HepG2 (cell line): Measurements from ENCODE around the gene GLIS2. TPM values are rescaled to one million over a fixed set of nuclear protein-coding genes. Genes with fewer than 3 reads are reported as not detected.

ENCODE experiments used
- ATAC-seq: fragments of 200-7000 bp; cut with Tn5 transposase; 3 replicates; pipeline ENCODE4 v1.9.1; 2020; ENCODE audit warnings: mild to moderate bottlenecking, moderate library complexity
- BruUV-seq: library from RNA; stranded (reverse); fragments of 400-500 nt; replicated peaks from 2 replicates; lab custom pipeline; 2021; lab: Mats Ljungman, UMichigan
- CTCF ChIA-PET: fragments of 300-600 bp; formaldehyde crosslinking; extraction: SDS; loops from one replicate; lab custom pipeline; 2021; ENCODE audit warnings: low total read pairs, inconsistent platforms, low intra/inter-chr PET ratio; lab: Yijun Ruan, JAX
- POLR2A ChIA-PET: fragments of 350-600 bp; sonication (Branson Sonifier 250); formaldehyde crosslinking; loops from one replicate; lab custom pipeline; 2020; ENCODE audit warnings: antibody characterized with exemption, inconsistent platforms; lab: Yijun Ruan, JAX
- DNase-seq: peaks from one replicate; pipeline ENCODE4 v3.0.0-alpha.2; 2015; ENCODE audit warnings: low spot score
- FAIRE-seq: peaks from 3 replicates; lab custom pipeline; 2011; peaks lifted over from hg19 to GRCh38; lab: Jason Lieb, UNC
- H2AFZ ChIP-seq: one replicate; pipeline ENCODE4 v1.6.1; 2011; ENCODE audit warnings: low read length, inconsistent platforms
- H3K27ac ChIP-seq: fragments of 300-600 bp; 3 replicates; pipeline ENCODE4 v1.8.0; 2011; ENCODE audit warnings: mixed run types, mild to moderate bottlenecking, mixed read lengths, low read length, inconsistent platforms; ENCODE audit not compliant: insufficient read depth; ENCODE audit errors: extremely low read length
- H3K27me3 ChIP-seq, 2 experiments: fragments of 200-600 bp in 1 of 2; 2 replicates in 1 of 2; 3 replicates in 1 of 2; pipeline versions ENCODE4 v1.6.0 to v1.8.0; 2011; ENCODE audit warnings: low read length in 2 of 2, mild to moderate bottlenecking in 2 of 2, moderate library complexity in 2 of 2, inconsistent platforms in 1 of 2; ENCODE audit not compliant: insufficient read depth in 2 of 2, control insufficient read depth in 1 of 2
- H3K36me3 ChIP-seq, 2 experiments: fragments of 200-600 bp in 1 of 2; replicated peaks in 1 of 2; 2 replicates in 1 of 2; 3 replicates in 1 of 2; pipeline versions ENCODE4 v1.5.1 to v1.8.0; 2011; ENCODE audit warnings: low read length in 2 of 2, inconsistent platforms in 1 of 2; ENCODE audit not compliant: insufficient read depth in 2 of 2, control insufficient read depth in 1 of 2
- H3K4me1 ChIP-seq: 2 replicates; pipeline ENCODE4 v1.5.1; 2012; ENCODE audit warnings: low read length, inconsistent platforms; ENCODE audit not compliant: insufficient read depth
- H3K4me2 ChIP-seq: 2 replicates; pipeline ENCODE4 v1.6.0; 2011; ENCODE audit warnings: low read depth, low read length, inconsistent platforms
- H3K4me3 ChIP-seq, 3 experiments: fragments of 200-600 bp in 1 of 3; sonication (generic), shearing (Covaris generic) in 1 of 3; replicated peaks in 1 of 3; 2 replicates each; pipeline ENCODE4 v1.5.1; 2011 to 2016; ENCODE audit warnings: low read length in 3 of 3, inconsistent platforms in 2 of 3, low read depth in 2 of 3, mild to moderate bottlenecking in 2 of 3, control low read depth in 1 of 3, mixed read lengths in 1 of 3; ENCODE audit not compliant: insufficient read depth in 1 of 3
- H3K79me2 ChIP-seq: one replicate; pipeline ENCODE4 v1.6.1; 2011; ENCODE audit warnings: low read length, inconsistent platforms; ENCODE audit not compliant: insufficient read depth
- H3K9ac ChIP-seq: 2 replicates; pipeline ENCODE4 v1.6.0; 2011; ENCODE audit warnings: mild to moderate bottlenecking, low read depth, low read length, inconsistent platforms; ENCODE audit not compliant: insufficient read depth
- H3K9me3 ChIP-seq: 2 replicates; pipeline ENCODE4 v1.5.1; 2012; ENCODE audit warnings: mild to moderate bottlenecking, low read length
- H4K20me1 ChIP-seq: 2 replicates; pipeline ENCODE4 v1.6.0; 2011; ENCODE audit warnings: inconsistent platforms, mild to moderate bottlenecking, low read length, moderate library complexity; ENCODE audit not compliant: insufficient read depth
- BRCA1 ChIP-seq: sonication (generic); formaldehyde crosslinking; IDR thresholded peaks from 2 replicates; pipeline ENCODE4 v1.4.0; 2020; ENCODE audit warnings: missing genetic modification reagents
- DNMT3B ChIP-seq: conservative IDR thresholded peaks from 2 replicates; pipeline ENCODE4 v1.6.1; 2016; ENCODE audit warnings: missing biosample characterization, control low read depth
- GABPB1 ChIP-seq: IDR thresholded peaks from 2 replicates; pipeline ENCODE4 v1.6.1; 2016; ENCODE audit warnings: mild to moderate bottlenecking, missing genetic modification reagents, moderate library complexity, missing compliant biosample characterization
- KDM2A ChIP-seq: sonication (generic); formaldehyde crosslinking; IDR thresholded peaks from 2 replicates; pipeline ENCODE4 v1.4.0; 2020; ENCODE audit warnings: low read depth, missing genetic modification reagents, borderline replicate concordance
- MXD4 ChIP-seq: IDR thresholded peaks from 2 replicates; pipeline ENCODE4 v1.6.1; 2016; ENCODE audit warnings: mild to moderate bottlenecking, missing biosample characterization, missing genetic modification reagents
- SALL1 ChIP-seq: sonication (generic); formaldehyde crosslinking; IDR thresholded peaks from 2 replicates; pipeline ENCODE4 v1.8.0; 2022; ENCODE audit warnings: mild to moderate bottlenecking, missing genetic modification reagents
- SMAD1 ChIP-seq: sonication (generic); formaldehyde crosslinking; IDR thresholded peaks from 2 replicates; pipeline ENCODE4 v1.4.0; 2020; ENCODE audit warnings: missing genetic modification reagents, low read depth, mild to moderate bottlenecking, borderline replicate concordance
- STAG1 ChIP-seq: sonication (generic); formaldehyde crosslinking; IDR thresholded peaks from 2 replicates; pipeline ENCODE4 v1.4.0; 2020; ENCODE audit warnings: missing genetic modification reagents
- ZNF138 ChIP-seq: sonication (generic); formaldehyde crosslinking; IDR thresholded peaks from 2 replicates; pipeline ENCODE4 v1.5.0; 2020; ENCODE audit warnings: mild to moderate bottlenecking, low read depth, missing genetic modification reagents
- ZNF264 ChIP-seq: sonication (generic); formaldehyde crosslinking; IDR thresholded peaks from 2 replicates; pipeline ENCODE4 v1.4.0; 2020; ENCODE audit warnings: missing genetic modification reagents
- ZNF33A ChIP-seq: sonication (generic); formaldehyde crosslinking; IDR thresholded peaks from 2 replicates; pipeline ENCODE4 v1.5.1; 2020; ENCODE audit warnings: missing genetic modification reagents, mild to moderate bottlenecking, moderate library complexity, borderline replicate concordance
- ZNF501 ChIP-seq: sonication (generic); formaldehyde crosslinking; IDR thresholded peaks from 2 replicates; pipeline ENCODE4 v1.5.1; 2020; ENCODE audit warnings: mild to moderate bottlenecking, moderate library complexity, missing genetic modification reagents
- ZNF629 ChIP-seq: sonication (generic); formaldehyde crosslinking; conservative IDR thresholded peaks from 2 replicates; pipeline ENCODE4 v1.5.0; 2020; ENCODE audit warnings: missing genetic modification reagents
- ZSCAN21 ChIP-seq: sonication (generic); formaldehyde crosslinking; IDR thresholded peaks from 2 replicates; pipeline ENCODE4 v1.8.0; 2022; ENCODE audit warnings: mild to moderate bottlenecking, missing genetic modification reagents, moderate library complexity, borderline replicate concordance
- WGBS: methylation state at CpG from one replicate; pipeline ENCODE4 v1.1.6; 2017; ENCODE audit warnings: low lambda C conversion rate; 5-methylcytosine and 5-hydroxymethylcytosine counted together
- in situ Hi-C: cut with HindIII; loops from 2 replicates; pipeline ENCODE4 v1.10.0; 2017; ENCODE audit warnings: low pct_unique_long_range_greater_than_20kb; ENCODE audit not compliant: extremely low pct_ligation_motif_present
- intact Hi-C: fragments of 100-400 bp; cut with micrococcal nuclease; formaldehyde crosslinking; loops from one replicate; pipeline ENCODE4 v1.10.0; 2022; ENCODE audit not compliant: unreplicated experiment
- polyA plus RNA-seq, 8 experiments: library from polyadenylated mRNA; depleted of rRNA in 3 of 8; stranded (reverse) in 7 of 8; unstranded in 1 of 8; fragments of >200 nt; fragmentation: Illumina TruSeq in 4 of 8; extraction: Trizol in 4 of 8; gene quantifications; 2 replicates each; pipeline versions ENCODE4 v1.2.1 to v1.2.3, GENCODE V29; 2011 to 2016; ENCODE audit warnings: low read depth in 4 of 8, missing spikeins in 1 of 8, mixed read lengths in 1 of 8; ENCODE audit not compliant: insufficient read depth in 1 of 8
- total RNA-seq, 5 experiments: library from RNA; depleted of rRNA; stranded (reverse); fragments of >200 nt; fragmentation: Illumina TruSeq; extraction: Trizol; gene quantifications; 2 replicates each; pipeline ENCODE4 v1.2.3, GENCODE V29; 2016; ENCODE audit warnings: low read depth in 1 of 5
- TF ChIP-seq, protein P1 (sequence below): sonication (generic); formaldehyde crosslinking; IDR thresholded peaks from 2 replicates; pipeline ENCODE4 v1.8.1; 2023; ENCODE audit warnings: mild to moderate bottlenecking, moderate library complexity, missing genetic modification reagents
- TF ChIP-seq, protein P2 (sequence below), 2 experiments: fragments of 450-650 bp in 1 of 2; sonication (generic) in 1 of 2; formaldehyde crosslinking; IDR thresholded peaks; 2 replicates each; pipeline versions ENCODE4 v1.5.0 to v1.8.0; 2020 to 2022; ENCODE audit warnings: mild to moderate bottlenecking in 1 of 2, missing genetic modification reagents in 1 of 2
- TF ChIP-seq, protein P3 (sequence below): sonication (generic); formaldehyde crosslinking; IDR thresholded peaks from 2 replicates; pipeline ENCODE4 v1.4.0; 2020; ENCODE audit warnings: missing genetic modification reagents, mild to moderate bottlenecking, borderline replicate concordance
- TF ChIP-seq, protein P4 (sequence below): sonication (generic); formaldehyde crosslinking; IDR thresholded peaks from 2 replicates; pipeline ENCODE4 v1.9.0; 2022; ENCODE audit warnings: low read depth, missing genetic modification reagents

The GLIS2 gene
- total and polyA plus RNA-seq, 2 of the 13 experiments (the other 11 are each of a cell fraction or from before 2014, with no cell fraction given), result 0.28 to 0.29 TPM

DNA sequence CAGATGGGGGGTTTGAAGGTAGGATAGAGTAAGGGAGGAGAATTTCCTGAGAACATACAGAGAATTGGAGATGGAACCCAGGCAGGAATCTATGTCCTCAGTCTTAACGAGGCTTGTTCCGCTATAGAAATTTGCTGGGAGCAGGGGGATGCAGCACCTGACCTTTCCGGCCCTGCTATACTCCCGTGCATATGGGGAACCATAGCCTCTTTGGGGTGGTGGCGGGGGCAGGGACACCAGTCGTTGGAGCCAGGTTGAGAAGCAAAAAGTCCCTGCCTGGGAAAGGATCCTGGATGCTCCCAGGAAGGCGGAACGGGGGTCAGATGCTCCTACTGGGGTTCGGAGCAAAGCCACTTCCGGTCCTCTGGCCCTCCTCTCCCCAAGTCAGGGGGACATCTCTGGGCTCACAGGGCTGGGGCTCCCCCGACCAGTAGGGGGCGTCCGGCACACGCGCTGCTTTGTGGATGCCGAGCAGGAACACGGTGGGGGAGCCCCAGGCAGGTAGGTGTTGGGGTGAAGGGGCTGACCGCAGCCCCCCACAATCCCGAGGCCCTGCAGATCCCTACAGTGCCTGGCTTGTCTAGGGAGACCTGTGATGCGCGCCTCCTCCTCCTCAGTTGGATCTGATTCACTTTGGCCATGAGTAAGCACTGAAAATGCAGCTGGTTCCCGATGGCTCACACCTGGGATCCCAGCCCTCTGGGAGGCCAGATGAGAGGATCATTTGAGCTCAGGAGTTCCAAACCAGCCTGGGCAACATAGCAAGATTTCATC, 27.5 kb upstream of the GLIS2 start:
- BruUV-seq, result no TSS peak
- Histone ChIP-seq H3K36me3 (no peaks in the 10 kb centered on the region), H3K4me1 (peaks cover 65% of the 10 kb centered on the region), H3K4me3 (peak overlapping the region; percentile 7 to 55 (median 21); a peak in 4 of 6 replicates), H3K27me3 (peaks cover 0 to 14% of the 10 kb centered on the region in 2 experiments; a peak in 4 of 5 replicates), H3K79me2 (no peaks in the 10 kb centered on the region), H3K4me2 (peak overlapping the region; percentile 72), H3K9ac (0 out of 2 replicates have a peak overlapping the region, but pooled peaks have one; percentile 9), H3K9me3 (no peaks in the 10 kb centered on the region), H4K20me1 (no peaks in the 10 kb centered on the region), H2AFZ (no peak overlapping the region), H3K27ac (no peak overlapping the region)
- CTCF ChIA-PET, result interaction anchor here (1.7 to 5.5 kb wide), 3 partner anchors 22 to 41 kb away, joined by 4 to 43 read pairs (median 4); no protein-coding TSS in a partner anchor
- in situ Hi-C loops (no loop called here), intact Hi-C loops (loop anchor here (2.0 kb wide), 1 partner anchor 40 kb away; no protein-coding TSS in a partner anchor)
- DNase-seq (peak; percentile 55), ATAC-seq (peak; percentile 77), FAIRE-seq (no peak)
- POLR2A ChIA-PET, result interaction anchor here (1.1 to 1.4 kb wide), 3 partner anchors 15 to 36 kb away, joined by 4 to 5 read pairs (median 5); partner anchors contain the start of gene TFAP4
- 12% methylated on average over 10 of the region's 22 CpGs for WGBS
- TF ChIP-seq, protein P1, sequence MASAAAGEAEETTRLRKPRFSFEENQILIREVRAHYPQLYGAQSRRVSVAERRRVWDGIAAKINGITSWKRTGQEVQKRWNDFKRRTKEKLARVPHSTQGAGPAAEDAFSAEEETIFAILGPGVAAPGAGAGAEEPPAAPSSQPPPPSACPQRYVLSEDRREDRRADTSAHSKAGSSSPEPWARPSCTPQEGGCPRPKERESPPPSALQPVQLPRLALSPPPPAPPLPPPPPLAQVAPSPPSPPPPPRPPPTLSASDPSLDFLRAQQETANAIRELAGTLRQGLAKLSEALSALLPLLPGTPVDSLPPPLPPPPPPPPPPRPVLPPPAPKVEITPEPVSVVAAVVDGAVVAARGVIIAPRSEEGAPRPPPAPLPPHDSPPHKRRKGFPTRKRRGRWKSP (CRISPR knock-in tag), result no peak
- TF ChIP-seq KDM2A (CRISPR knock-in tag) (peak; percentile 70; the same call in 1 of the 2 replicates), ZNF501 (CRISPR knock-in tag) (no peak), ZSCAN21 (CRISPR knock-in tag) (0 out of 2 replicates have a peak, but pooled peaks have one; percentile 40), SALL1 (CRISPR knock-in tag) (peak; percentile 51; the same call in 1 of the 2 replicates), DNMT3B (CRISPR knock-in tag) (no peak), SMAD1 (CRISPR knock-in tag) (peak; percentile 66; the same call in 1 of the 2 replicates), ZNF629 (no peak), ZNF264 (CRISPR knock-in tag) (no peak), ZNF33A (CRISPR knock-in tag) (no peak), BRCA1 (CRISPR knock-in tag) (no peak), STAG1 (peak; percentile 81), GABPB1 (CRISPR knock-in tag) (peak; percentile 84), MXD4 (CRISPR knock-in tag) (no peak), ZNF138 (CRISPR knock-in tag) (no peak)
- TF ChIP-seq, protein P2, sequence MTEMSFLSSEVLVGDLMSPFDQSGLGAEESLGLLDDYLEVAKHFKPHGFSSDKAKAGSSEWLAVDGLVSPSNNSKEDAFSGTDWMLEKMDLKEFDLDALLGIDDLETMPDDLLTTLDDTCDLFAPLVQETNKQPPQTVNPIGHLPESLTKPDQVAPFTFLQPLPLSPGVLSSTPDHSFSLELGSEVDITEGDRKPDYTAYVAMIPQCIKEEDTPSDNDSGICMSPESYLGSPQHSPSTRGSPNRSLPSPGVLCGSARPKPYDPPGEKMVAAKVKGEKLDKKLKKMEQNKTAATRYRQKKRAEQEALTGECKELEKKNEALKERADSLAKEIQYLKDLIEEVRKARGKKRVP (CRISPR knock-in tag; IDR thresholded peaks at IDR 0.05), result peak in 1 of 2 experiments; percentile 20; a peak in 1 of 4 replicates
- TF ChIP-seq, protein P3, sequence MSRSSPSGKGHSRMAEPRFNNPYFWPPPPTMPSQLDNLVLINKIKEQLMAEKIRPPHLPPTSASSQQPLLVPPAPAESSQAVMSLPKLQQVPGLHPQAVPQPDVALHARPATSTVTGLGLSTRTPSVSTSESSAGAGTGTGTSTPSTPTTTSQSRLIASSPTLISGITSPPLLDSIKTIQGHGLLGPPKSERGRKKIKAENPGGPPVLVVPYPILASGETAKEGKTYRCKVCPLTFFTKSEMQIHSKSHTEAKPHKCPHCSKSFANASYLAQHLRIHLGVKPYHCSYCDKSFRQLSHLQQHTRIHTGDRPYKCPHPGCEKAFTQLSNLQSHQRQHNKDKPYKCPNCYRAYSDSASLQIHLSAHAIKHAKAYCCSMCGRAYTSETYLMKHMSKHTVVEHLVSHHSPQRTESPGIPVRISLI (CRISPR knock-in tag), result peak; percentile 28; the same call in 1 of the 2 replicates
- TF ChIP-seq, protein P4, sequence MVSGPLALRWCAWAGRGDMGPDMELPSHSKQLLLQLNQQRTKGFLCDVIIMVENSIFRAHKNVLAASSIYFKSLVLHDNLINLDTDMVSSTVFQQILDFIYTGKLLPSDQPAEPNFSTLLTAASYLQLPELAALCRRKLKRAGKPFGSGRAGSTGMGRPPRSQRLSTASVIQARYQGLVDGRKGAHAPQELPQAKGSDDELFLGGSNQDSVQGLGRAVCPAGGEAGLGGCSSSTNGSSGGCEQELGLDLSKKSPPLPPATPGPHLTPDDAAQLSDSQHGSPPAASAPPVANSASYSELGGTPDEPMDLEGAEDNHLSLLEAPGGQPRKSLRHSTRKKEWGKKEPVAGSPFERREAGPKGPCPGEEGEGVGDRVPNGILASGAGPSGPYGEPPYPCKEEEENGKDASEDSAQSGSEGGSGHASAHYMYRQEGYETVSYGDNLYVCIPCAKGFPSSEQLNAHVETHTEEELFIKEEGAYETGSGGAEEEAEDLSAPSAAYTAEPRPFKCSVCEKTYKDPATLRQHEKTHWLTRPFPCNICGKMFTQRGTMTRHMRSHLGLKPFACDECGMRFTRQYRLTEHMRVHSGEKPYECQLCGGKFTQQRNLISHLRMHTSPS (CRISPR knock-in tag), result no peak
